HG03139 (cell line): ENCODE results near the gene GDF10.

Experiments
- ATAC-seq: cut with Tn5 transposase; IDR thresholded peaks from one replicate; pipeline ENCODE4 v1.9.1; 2021; ENCODE audit not compliant: unreplicated experiment

The GDF10 gene

DNA sequence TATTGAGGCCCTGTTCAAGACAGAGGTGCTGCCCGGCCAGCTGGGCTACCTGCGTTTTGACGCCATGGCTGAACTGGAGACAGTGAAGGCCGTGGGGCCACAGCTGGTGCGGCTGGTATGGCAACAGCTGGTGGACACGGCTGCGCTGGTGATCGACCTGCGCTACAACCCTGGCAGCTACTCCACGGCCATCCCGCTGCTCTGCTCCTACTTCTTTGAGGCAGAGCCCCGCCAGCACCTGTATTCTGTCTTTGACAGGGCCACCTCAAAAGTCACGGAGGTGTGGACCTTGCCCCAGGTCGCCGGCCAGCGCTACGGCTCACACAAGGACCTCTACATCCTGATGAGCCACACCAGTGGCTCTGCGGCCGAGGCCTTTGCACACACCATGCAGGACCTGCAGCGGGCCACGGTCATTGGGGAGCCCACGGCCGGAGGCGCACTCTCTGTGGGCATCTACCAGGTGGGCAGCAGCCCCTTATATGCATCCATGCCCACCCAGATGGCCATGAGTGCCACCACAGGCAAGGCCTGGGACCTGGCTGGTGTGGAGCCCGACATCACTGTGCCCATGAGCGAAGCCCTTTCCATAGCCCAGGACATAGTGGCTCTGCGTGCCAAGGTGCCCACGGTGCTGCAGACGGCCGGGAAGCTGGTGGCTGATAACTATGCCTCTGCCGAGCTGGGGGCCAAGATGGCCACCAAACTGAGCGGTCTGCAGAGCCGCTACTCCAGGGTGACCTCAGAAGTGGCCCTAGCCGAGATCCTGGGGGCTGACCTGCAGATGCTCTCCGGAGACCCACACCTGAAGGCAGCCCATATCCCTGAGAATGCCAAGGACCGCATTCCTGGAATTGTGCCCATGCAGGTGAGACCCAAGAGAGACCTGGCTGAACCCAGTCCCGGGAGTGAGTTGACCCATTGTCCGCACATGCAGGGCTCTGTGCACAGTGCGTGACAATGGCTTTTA is 51.0 kb downstream of the GDF10 start:
- no peak for ATAC-seq

DNA sequence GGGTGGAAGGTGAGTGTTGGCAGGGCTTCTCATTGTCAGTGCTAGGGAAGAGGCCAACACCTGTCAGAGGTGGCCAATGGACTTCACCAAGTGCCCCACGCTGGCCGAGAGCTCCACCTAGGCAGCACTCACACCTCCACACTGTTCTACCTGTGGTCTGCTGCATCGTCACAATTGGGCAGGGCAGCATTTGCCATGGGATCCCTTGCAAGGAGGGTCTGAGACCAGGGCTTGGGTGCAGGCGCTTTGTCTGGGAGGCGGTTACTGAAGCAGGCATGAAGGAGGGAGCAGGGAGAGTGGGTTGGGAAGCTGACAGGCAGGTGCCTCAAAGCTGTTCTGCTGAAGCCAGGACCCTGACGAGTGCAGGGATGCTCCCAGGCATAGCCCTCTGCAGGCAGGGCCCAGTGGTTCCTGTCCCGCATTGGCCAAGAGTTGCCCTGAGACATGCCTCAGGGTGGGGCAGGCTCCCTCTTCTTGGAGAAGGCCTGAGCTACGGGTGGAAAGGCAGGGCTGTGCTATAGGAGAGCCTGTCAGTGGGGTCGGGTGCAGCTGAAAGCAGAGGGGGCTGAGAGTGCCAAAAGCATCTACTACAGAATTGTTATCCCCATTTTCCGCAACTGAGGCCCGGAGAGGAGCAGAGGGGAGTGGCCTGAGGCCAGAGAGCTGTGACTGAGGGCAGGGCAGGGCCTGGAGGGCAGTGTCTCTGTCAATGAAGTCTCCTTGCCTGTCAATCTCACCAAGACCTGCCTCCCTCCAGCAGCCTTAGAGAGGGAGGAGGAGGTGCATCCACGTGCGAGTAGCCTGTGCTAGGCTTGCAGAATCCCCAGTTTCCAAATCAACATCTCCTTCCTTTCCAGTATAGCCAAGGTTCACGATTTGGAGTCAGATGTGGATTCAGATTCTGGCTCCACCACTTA is 52.2 kb downstream of the GDF10 start:
- no peak for ATAC-seq

DNA sequence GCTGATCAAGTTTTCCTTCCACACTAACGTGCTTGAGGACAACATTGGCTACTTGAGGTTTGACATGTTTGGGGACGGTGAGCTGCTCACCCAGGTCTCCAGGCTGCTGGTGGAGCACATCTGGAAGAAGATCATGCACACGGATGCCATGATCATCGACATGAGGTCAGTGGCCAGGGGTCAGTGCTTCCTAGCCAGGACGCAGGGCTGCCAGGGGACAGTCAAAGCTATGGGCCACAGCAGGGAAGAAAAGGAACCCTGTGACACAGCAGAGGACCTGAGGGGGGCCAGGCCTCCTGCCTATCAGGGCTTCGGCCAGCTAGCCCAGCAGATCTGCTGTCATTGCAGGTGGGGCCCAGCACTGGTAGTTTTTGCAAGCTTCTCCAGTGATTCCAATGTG is 53.4 kb downstream of the GDF10 start:
- ATAC-seq, result no peak

DNA sequence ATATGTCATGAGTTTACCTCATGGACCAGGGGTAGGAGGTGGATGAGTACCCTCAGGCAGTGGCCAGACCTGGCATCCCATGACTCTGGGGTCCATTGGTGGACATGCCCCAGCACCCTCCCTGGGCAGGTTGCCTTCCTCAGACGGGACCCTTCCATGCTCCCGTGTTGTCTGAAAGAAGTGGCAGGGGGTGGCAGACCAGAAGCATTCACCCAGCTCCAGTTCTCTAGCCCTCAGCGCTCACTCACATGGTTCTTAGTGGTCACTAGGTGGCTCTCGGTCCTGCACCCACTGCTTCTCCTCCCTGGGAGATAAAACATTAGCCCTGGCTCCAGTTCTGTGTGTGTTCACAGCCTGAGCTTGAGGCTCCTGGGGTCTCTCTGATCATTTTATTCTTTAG is 54.2 kb downstream of the GDF10 start:
- ATAC-seq, result no peak

DNA sequence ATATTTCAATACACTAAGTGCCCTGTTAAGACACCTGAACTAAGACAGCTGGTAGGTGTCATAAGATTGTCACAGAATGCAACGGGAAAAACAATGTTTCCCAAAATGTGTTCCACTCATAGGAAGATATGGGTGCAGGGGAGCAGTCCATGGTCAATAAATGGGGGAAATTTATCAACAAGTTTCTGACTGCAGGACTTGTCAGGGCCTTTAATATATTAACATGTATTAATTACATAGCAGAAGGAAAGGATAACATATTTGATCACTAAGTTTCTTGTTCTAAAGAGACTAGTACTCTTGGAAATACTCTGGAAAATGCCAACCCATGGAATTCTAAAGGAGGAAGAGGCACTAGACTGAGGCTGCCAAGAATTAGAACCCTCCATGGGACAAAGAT is 54.9 kb downstream of the GDF10 start:
- ATAC-seq, result no peak

DNA sequence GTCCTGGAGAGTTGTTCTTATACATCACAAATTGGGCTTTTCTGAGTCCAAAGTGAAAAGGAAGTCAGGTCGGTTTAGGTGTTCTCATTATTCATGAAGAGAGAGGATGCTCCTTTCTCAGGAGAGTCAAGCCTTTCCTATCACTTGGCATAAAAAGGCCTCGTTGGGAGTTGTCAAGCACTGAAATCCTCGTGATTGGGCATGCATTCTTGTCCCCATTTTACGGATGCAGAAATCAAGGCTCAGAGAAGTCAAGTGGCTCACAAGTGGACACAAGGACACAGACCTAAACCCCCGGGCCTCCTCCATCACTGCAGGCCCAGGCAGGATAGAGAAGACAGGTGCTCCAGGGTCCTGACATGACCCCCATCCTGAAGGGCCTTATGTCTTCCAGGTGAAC is 56.7 kb downstream of the GDF10 start:
- no peak for ATAC-seq

DNA sequence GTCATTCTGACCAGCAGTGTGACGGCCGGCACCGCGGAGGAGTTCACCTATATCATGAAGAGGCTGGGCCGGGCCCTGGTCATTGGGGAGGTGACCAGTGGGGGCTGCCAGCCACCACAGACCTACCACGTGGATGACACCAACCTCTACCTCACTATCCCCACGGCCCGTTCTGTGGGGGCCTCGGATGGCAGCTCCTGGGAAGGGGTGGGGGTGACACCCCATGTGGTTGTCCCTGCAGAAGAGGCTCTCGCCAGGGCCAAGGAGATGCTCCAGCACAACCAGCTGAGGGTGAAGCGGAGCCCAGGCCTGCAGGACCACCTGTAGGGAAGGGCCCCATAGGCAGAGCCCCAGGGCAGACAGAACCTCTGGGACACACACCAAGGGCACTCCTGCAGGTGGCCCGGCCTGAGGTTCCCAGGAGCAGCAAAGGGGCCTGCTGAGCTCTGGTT is 57.2 kb downstream of the GDF10 start:
- ATAC-seq, result no peak

DNA sequence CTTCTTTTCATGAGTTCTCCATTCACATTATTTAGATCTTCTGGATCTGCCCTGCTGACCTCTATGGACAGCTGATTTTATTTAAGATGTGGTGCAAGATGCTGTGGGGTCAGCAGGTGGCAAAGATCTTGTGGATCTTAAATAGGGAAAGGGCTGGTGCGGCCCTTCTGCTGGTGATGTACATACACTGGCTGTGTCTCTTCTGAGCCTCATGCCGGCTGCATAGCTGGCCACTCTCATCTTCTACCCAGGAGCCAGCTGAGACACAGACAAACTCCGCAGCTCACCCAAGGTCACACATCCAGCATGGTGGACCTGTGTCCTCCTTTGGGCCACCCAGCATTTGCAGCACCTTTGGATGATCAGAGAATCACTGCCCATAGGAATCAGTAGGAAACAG is 57.9 kb downstream of the GDF10 start:
- no peak for ATAC-seq

DNA sequence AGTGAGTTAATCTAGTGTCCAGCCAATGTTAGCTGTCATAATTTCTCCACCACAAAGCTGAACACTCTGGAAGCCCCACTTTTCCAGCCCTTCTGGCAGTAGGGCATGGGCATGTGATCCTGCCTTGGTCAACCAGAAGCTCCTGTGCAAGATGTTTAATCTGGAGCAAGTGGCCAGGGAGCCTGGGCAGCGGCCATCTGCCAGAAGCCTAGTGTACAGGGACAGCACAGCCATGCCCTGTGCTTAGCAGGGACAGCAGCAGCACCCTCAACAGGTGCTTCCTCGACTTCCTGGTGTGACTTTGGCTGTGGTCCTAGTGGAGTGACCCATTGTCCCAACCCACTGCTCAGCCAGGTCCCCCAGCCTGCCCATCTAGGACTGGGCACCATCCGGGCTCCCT is 58.5 kb downstream of the GDF10 start:
- ATAC-seq, result no peak

DNA sequence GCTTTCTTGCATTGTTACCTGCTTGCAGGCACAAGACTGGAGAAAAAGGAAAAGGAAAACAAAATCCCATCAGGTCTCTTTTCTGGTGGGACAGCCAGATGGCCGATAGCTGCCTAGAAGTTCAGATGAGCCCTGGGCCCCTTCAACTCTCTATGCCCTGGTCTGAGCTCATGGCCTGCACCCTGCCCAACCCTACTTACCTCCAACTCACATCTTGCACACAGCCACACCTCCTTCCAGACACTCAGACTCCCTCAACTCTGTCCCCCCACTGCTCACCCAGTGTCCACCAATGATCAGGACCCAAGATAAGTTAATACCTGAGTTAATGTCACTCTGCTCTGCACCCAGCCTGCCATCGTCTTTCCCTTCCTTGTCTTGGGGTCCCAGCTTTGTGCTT is 59.1 kb downstream of the GDF10 start:
- ATAC-seq, result no peak

DNA sequence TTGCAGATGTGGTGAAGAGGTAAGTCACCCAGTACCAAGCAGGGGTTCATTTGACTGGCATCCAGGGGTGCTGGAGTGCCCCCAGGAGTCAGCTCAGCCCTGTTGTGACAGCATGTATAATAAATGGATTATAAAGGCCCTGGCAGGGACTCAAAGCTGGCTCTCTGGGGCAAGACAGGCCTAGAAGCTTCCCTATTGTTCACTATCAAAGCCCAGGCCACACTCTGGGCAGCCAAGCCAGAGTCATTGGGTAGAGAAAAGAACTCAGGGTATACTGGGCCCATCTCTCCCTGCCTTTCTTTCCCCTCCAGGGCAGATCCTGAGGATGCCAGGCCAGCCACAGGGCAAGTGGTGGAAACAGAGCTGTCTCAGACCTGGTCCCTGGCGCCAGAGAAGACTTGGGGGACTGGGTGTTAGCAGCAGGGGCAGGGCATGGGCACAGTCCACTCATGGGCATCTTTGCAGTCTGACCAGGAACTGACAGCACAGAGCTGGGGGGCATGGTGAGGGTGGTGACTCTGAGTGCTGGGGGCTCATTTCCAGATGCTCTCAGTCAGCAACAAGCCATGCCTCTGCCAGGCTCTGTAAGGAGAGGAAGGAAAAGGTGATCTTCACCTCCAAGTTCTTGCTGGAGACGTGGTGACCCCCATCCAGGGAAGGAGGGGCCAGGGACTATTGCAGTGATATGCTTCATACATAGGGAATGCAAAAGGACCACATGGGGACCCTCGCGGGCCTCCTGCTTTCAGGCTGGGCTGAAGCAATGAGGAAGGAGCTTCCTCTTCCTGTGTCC is 59.8 kb downstream of the GDF10 start:
- no peak for ATAC-seq

DNA sequence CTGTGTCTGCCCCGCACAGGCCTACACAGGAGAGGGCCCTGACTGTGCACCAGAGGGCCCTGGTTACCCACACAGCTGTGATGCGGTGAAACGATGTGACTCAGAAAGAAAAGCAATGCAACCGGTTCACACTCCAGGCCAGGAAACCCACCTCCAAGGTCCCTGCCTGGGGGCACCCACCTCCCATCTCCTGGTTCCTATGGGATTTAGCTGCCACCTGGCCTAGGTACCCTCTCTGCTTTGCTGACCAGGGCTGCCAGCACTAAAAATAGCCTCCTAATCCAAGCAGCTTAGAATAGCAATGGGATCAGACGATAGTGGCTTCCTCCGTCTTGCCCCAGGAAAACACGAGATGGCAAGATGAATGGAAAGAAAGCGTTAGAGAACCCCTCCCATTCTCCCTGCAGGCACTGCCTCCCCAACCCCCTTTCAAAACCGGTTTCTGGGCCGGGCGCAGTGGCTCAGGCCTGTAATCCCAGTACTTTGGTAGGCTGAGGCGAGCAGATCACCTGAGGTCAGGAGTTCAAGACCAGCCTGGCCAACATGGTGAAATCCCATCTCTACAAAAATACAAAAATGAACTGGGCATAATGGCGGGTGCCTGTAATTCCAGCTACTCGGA is 60.5 kb downstream of the GDF10 start:
- no peak for ATAC-seq

DNA sequence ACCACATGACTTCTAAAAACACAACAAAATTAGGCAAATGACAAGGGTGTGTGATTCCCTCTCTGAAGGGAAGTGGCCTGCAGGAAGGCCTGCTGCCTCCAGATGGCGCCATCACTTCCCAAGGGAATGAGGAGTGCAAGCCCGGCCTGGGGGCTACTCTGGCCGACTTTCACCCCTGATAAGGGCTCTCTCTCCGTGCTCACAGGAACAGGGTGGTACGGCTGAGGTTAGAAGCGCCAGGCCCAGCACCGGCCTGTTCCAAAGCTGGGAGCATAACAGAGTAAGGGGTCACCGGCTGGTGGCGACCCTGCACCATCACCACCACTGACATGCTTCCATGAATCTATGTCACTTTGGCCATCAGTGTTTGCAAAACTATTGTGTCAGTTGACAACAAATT is 61.3 kb downstream of the GDF10 start:
- ATAC-seq, result no peak

DNA sequence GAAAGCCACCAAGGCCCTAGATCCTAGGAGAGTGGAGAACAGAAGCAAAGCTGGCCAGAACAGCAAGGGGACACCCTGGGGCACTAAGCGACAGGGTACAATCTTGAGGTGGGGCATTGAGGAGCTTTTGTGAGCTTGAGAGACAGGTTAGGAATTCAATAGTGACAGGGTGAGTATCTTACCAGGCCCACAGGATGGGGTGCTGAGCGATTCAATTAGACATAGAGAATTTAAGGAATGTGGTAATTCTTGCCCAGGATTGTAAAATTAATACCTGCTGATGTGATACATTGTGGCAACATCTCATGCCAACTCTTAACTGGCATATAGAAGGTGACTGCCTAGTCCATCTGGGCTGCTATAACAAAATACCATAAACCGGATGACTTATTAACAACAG is 62.2 kb downstream of the GDF10 start:
- no peak for ATAC-seq
